GM12878 (cell line): ENCODE data around the gene MAMLD1. TPM values are rescaled to one million over a fixed set of nuclear protein-coding genes. Genes with fewer than 3 reads are reported as not detected.

Source experiments
- BACH1 ChIP-seq: fragments of 450-650 bp; IDR thresholded peaks from 2 replicates; pipeline ENCODE4 v1.6.1; 2017; ENCODE audit warnings: mild to moderate bottlenecking, borderline replicate concordance
- BHLHE40 ChIP-seq, 2 experiments: fragments of 450-650 bp in 1 of 2; IDR thresholded peaks; 2 replicates each; pipeline ENCODE4 v1.6.1; 2011 to 2017; ENCODE audit warnings: low read depth in 2 of 2, borderline replicate concordance in 1 of 2, improper control_type of control experiment in 1 of 2, low read length in 1 of 2, mild to moderate bottlenecking in 1 of 2
- CEBPB ChIP-seq, 2 experiments: fragments of 150-350 bp in 1 of 2; IDR thresholded peaks; 2 replicates each; pipeline ENCODE4 v1.6.1; 2012 to 2014; ENCODE audit warnings: low read depth in 2 of 2, low read length in 2 of 2, borderline replicate concordance in 1 of 2, inconsistent platforms in 1 of 2
- CREM ChIP-seq: IDR thresholded peaks from 2 replicates; pipeline ENCODE4 v1.6.1; 2014; ENCODE audit warnings: antibody characterized with exemption, low read depth
- JUND ChIP-seq: IDR thresholded peaks from 2 replicates; pipeline ENCODE4 v1.6.1; 2012; ENCODE audit warnings: low read depth, mild to moderate bottlenecking, low read length, improper control_type of control experiment, moderate library complexity
- MTA3 ChIP-seq: IDR thresholded peaks from 2 replicates; pipeline ENCODE4 v1.6.1; 2012; ENCODE audit warnings: low read length, inconsistent platforms, borderline replicate concordance
- POLR2AphosphoS5 ChIP-seq: IDR thresholded peaks from 2 replicates; pipeline ENCODE4 v1.6.1; 2011; ENCODE audit warnings: mild to moderate bottlenecking, low read length, inconsistent platforms
- SREBF1 ChIP-seq: IDR thresholded peaks from 2 replicates; pipeline ENCODE4 v1.6.1; 2012; ENCODE audit warnings: mild to moderate bottlenecking, low read length
- SREBF2 ChIP-seq: IDR thresholded peaks from 2 replicates; pipeline ENCODE4 v1.6.1; 2012; ENCODE audit warnings: mild to moderate bottlenecking, low read length
- SUPT20H ChIP-seq: IDR thresholded peaks from 2 replicates; pipeline ENCODE4 v1.6.1; 2011; ENCODE audit warnings: low read depth, mild to moderate bottlenecking, low read length, moderate library complexity, borderline replicate concordance; ENCODE audit not compliant: control insufficient read depth
- SUZ12 ChIP-seq: fragments of 200-600 bp; sonication (generic); IDR thresholded peaks from one replicate; pipeline ENCODE4 v1.6.1; 2018; ENCODE audit warnings: antibody characterized with exemption, mild to moderate bottlenecking; ENCODE audit not compliant: unreplicated experiment
- TCF7 ChIP-seq: IDR thresholded peaks from 2 replicates; pipeline ENCODE4 v1.6.1; 2014; ENCODE audit warnings: antibody characterized with exemption, borderline replicate concordance
- polyA plus RNA-seq, 11 experiments: library from polyadenylated mRNA; depleted of rRNA in 4 of 11; unstranded in 6 of 11; stranded (reverse) in 5 of 11; fragments of >200 nt; fragmentation: Nextera tagmentation in 4 of 11; fragmentation: Illumina TruSeq in 1 of 11; extraction: Ambion mirVana in 4 of 11; extraction: Trizol in 1 of 11; gene quantifications; 1 replicate in 1 of 11; 2 replicates in 10 of 11; pipeline versions ENCODE4 v1.2.1 to v1.2.3, GENCODE V29; 2011 to 2016; ENCODE audit warnings: inconsistent platforms in 2 of 11, missing spikeins in 2 of 11, low read depth in 1 of 11
- total RNA-seq, 4 experiments: library from RNA; depleted of rRNA in 3 of 4; stranded (reverse); fragments of >200 nt in 3 of 4; fragmentation: Illumina TruSeq in 1 of 4; extraction: Trizol in 1 of 4; gene quantifications; 2 replicates each; pipeline versions ENCODE4 v1.2.1 to v1.2.3, GENCODE V29; 2013 to 2021
- TF ChIP-seq, protein P1 (sequence below): fragments of 450-650 bp; IDR thresholded peaks from 2 replicates; pipeline ENCODE4 v1.6.1; 2017; ENCODE audit warnings: mild to moderate bottlenecking, low read depth, inconsistent platforms; ENCODE audit not compliant: poor library complexity, severe bottlenecking
- TF ChIP-seq, protein P2 (sequence below): IDR thresholded peaks from 2 replicates; pipeline ENCODE4 v1.6.1; 2012; ENCODE audit warnings: low read depth, low read length, improper control_type of control experiment

Gene MAMLD1
- total and polyA plus RNA-seq, 10 of the 15 experiments (the other 5 are each of a cell fraction or from before 2014, with no cell fraction given): 0.03 to 0.05 TPM; not detected in 8

DNA sequence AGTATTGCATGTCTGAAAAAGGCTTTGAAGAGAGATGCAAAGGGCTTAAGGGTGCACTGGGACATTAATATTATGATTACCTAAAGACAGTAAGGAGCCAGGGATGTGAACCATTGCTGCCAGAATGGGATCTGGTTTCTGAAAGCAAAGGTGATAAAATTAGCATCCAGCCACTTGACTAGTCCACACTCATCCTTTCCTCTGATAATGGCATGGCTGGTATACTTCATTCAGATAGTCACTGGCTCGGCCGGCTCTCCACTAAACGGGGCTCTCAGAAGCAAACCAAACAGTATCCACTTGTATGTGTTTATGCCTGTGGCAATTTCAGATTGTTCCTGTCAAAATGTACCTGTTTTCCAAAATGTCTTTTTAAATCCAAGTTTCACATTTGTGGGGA, 46.4 kb downstream of the MAMLD1 start (continued):
- TF ChIP-seq, protein P1, sequence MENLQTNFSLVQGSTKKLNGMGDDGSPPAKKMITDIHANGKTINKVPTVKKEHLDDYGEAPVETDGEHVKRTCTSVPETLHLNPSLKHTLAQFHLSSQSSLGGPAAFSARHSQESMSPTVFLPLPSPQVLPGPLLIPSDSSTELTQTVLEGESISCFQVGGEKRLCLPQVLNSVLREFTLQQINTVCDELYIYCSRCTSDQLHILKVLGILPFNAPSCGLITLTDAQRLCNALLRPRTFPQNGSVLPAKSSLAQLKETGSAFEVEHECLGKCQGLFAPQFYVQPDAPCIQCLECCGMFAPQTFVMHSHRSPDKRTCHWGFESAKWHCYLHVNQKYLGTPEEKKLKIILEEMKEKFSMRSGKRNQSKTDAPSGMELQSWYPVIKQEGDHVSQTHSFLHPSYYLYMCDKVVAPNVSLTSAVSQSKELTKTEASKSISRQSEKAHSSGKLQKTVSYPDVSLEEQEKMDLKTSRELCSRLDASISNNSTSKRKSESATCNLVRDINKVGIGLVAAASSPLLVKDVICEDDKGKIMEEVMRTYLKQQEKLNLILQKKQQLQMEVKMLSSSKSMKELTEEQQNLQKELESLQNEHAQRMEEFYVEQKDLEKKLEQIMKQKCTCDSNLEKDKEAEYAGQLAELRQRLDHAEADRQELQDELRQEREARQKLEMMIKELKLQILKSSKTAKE: no peak
- TF ChIP-seq SREBF1: no peak
- TF ChIP-seq SREBF2: no peak
- TF ChIP-seq JUND: no peak
- TF ChIP-seq SUZ12: no peak
- no peak for TF ChIP-seq CEBPB (IDR thresholded peaks at IDR 0.05; ENCODE audit: borderline replicate concordance in 1 of 2, low read depth in 2 of 2, low read length in 2 of 2)
- no peak for TF ChIP-seq CREM
- TF ChIP-seq BHLHE40 (IDR thresholded peaks at IDR 0.05; ENCODE audit: borderline replicate concordance in 1 of 2, low read depth in 2 of 2, low read length in 1 of 2): no peak
- no peak for TF ChIP-seq TCF7
- TF ChIP-seq POLR2AphosphoS5: no peak
- no peak for TF ChIP-seq MTA3
- no peak for TF ChIP-seq SUPT20H
- TF ChIP-seq, protein P2, sequence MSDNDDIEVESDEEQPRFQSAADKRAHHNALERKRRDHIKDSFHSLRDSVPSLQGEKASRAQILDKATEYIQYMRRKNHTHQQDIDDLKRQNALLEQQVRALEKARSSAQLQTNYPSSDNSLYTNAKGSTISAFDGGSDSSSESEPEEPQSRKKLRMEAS: no peak
- TF ChIP-seq BACH1: no peak
